Measurements from ENCODE around the gene SSBP3. TPM values are rescaled to one million over a fixed set of nuclear protein-coding genes. Genes with fewer than 3 reads are reported as not detected.

Gene SSBP3
- total and polyA plus RNA-seq, 2 experiments from 2014 or later, result 47.4 to 68.6 TPM

GRCh38 chr1:54331091-54331772 is 75.0 kb downstream of the SSBP3 start:
- Histone ChIP-seq H3K79me2 (replicated peaks; ENCODE audit: insufficient read depth) (peaks cover 99% of the 10 kb centered on the region), H3K4me1 (ENCODE audit: insufficient read depth) (peaks cover 98% of the 10 kb centered on the region), H4K20me1 (replicated peaks; ENCODE audit: insufficient read depth) (peaks cover 34% of the 10 kb centered on the region; the same call in 1 of the 2 replicates), H3K27me3 (ENCODE audit: insufficient read depth) (no peaks in the 10 kb centered on the region), H2AFZ (no peak overlapping the region), H3F3A (replicated peaks; ENCODE audit: low read depth) (peaks cover 8% of the 10 kb centered on the region; the same call in 1 of the 2 replicates), H3K27ac (ENCODE audit: low read depth) (peak overlapping the region; percentile 72; the same call in 1 of the 2 replicates), H3K4me2 (peak overlapping the region; percentile 68; the same call in 1 of the 2 replicates), H3K9me2 (ENCODE audit: insufficient read depth) (no peaks in the 10 kb centered on the region), H3K36me3 (ENCODE audit: insufficient read depth) (no peaks in the 10 kb centered on the region), H3K4me3 (no peak overlapping the region)
- no peak for ATAC-seq
- Mint-ChIP-seq H3K4me3 (no peak overlapping the region; the same call in 2 of the 3 replicates), H3K27ac (peak overlapping the region; percentile 41; the same call in 1 of the 2 replicates), H3K36me3 (ENCODE audit: low read depth) (no peaks in the 10 kb centered on the region), H3K9me3 (no peaks in the 10 kb centered on the region), H3K4me1 (peaks cover 95% of the 10 kb centered on the region), H3K27me3 (ENCODE audit: insufficient read depth, low read depth, poor library complexity) (peaks cover 15% of the 10 kb centered on the region)
- no peak for TF ChIP-seq REST (IDR thresholded peaks at IDR 0.05; ENCODE audit: unreplicated experiment)
- TF ChIP-seq CTCF (conservative IDR thresholded peaks at IDR 0.05; ENCODE audit: low read depth in 2 of 2), result no peak
- no peak for TF ChIP-seq ETS1 (IDR thresholded peaks at IDR 0.05)
- TF ChIP-seq STAT1 (IDR thresholded peaks at IDR 0.05; ENCODE audit: unreplicated experiment), result no peak
- TF ChIP-seq JUNB (IDR thresholded peaks at IDR 0.05; ENCODE audit: unreplicated experiment), result no peak
- no peak for TF ChIP-seq CREB1 (CRISPR knock-in tag; IDR thresholded peaks at IDR 0.05; ENCODE audit: low read depth)
- no peak for TF ChIP-seq NANOG (IDR thresholded peaks at IDR 0.05; ENCODE audit: borderline replicate concordance)
- TF ChIP-seq ZNF331 (CRISPR knock-in tag; IDR thresholded peaks at IDR 0.05; ENCODE audit: low read depth), result no peak
- TF ChIP-seq ZNF114 (CRISPR knock-in tag; IDR thresholded peaks at IDR 0.05), result no peak
- TF ChIP-seq EZH2phosphoT487 (IDR thresholded peaks at IDR 0.05; ENCODE audit: unreplicated experiment), result no peak
- TF ChIP-seq POLR2AphosphoS5 (IDR thresholded peaks at IDR 0.05; ENCODE audit: low read depth), result no peak
- TF ChIP-seq EZH2 (IDR thresholded peaks at IDR 0.05; ENCODE audit: low read depth, unreplicated experiment), result no peak
- TF ChIP-seq ZNF462 (CRISPR knock-in tag; IDR thresholded peaks at IDR 0.05), result no peak
- no peak for DNase-seq (ENCODE audit: low spot score)
